DMS114 treated with DMSO at 0.1 percent for 48 hours (cell line): ENCODE data around the gene PCNT.

Experiments used
- DNase-seq: peaks from one replicate; lab custom pipeline; 2025; ENCODE audit not compliant: unreplicated experiment; lab: John Stamatoyannopoulos, UW

PCNT gene

DNA sequence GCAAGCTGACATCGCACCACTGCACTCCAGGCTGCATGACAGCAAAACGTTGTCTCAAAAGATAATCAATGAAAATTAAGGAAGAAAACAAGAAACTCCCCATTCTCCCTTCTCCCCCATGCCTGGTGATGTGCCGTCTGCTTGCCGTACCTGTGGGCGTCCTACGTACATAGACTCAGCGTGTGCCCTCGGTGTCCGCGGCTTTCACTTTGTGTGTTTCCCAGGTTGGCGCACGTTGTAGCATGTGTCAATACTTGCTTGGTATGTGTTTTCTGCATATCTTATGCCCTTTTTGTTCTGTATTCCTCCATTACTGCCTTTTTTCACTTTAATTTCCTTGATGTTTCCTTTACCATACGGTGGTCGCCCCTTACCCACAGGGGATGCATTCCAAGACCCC is 53.8 kb downstream of the PCNT start:
- no peak for DNase-seq

DNA sequence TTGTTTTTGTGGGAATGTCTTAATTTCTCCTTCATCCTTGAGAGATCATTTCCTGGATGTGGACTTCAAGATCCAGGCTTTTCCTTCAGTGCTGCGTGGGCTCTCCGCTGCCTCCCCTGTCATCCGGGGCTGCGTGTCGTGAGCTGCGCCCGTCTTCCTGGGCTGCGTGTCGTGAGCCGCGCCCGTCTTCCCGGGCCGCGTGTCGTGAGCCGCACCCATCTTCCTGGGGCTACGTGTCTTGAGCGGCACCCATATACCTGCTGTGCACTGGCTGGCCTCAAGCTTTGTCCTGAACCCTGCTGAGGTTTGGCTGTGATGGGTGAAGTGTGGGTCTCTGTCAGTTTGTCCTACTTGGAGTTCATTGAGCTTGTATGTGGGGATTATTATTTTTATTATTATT is 55.1 kb downstream of the PCNT start:
- DNase-seq = no peak

DNA sequence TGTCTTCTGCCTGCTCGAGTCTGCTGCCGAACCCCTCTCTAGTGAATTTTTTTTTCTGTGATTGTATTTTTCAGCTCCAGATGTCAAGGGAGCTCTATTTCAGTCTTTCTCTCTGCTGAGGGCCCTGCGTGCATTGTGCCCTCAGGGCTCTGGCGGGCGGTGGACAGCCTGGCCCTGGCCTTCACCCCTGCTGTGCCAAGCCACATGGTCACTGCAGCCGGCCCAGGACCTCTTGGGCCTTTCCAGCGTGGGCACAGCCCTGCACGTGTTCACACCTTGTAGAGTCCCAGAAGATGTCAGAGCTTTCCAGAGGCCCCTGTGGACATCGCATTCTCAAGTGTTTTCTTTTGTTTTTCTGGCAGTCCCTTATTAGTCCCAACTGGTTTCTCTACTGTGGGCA is 55.7 kb downstream of the PCNT start:
- DNase-seq = no peak

DNA sequence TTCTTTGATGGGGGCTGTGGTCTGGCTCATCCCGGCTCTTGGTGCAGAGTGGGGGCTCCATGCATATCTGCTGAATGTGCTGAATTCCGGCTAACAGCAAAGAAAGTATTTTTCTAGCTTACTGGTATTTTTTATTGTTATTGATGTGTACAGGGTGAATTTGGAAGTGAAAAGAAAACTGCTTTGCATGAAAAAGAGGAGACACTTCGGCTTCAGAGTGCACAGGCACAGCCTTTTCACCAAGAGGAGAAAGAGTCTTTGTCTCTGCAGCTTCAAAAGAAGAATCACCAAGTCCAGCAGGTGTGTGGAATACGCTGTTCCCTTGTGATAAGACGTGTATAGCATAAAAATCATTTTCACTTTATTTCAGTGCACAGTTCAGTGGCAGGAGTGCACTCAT is 57.6 kb downstream of the PCNT start:
- no peak for DNase-seq

DNA sequence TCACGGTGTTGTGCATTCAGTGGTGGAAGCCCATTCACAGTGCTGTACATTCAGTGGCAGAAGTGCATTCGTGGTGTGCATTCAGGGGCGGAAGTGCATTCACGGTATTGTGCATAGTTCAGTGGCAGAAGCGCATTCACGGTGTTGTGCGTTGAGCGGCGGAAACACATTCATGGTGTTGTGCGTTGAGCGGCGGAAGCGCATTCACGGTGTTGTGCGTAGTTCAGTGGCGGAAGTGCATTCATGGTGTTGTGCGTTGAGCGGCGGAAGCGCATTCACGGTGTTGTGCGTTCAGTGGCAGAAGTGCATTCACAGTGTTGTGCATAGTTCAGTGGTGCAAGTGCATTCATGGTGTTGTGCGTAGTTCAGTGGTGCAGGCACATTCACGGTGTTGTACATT is 60.6 kb downstream of the PCNT start:
- no peak for DNase-seq

DNA sequence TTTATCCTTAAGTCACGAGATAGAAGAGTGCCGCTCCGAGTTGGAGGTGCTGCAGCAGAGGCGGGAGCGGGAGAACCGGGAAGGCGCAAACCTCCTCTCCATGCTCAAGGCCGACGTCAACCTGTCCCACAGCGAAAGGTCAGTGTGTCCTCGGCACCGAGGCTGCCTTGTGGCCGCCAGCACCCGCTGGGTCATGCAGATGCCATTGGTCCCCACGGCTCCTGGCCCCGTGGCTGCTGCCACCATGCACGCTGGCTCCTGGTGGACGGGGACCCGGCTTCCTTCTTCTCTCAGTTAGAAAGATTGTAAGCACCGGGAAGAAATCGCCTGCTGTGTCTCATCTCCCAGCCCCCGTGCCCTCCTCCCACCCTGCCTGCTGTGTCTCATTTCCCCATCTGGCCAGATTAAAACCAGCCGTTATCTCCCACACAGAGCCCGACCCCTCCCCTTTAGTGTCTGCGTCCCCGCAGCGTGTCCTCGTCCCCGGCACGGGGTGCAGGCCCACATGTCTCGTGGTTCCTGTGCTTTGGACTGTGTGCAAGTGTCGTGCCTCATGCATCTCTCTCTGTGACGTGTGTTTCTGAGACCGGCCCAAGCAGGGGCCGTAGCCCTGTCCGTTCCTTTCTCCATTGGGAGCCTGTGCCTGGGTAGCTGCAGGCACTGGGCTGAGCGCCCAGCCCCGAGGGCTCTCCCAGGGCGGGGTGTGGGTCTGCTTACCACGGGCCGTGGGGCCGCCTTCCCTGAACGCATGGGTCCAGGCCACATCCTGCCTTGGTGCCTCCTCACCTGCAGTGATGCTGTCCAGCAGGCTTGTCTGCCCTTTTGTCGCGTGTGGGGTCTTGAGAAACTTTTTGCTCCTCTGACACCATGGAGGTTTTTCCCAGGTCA is 62.1 kb downstream of the PCNT start:
- DNase-seq = no peak

DNA sequence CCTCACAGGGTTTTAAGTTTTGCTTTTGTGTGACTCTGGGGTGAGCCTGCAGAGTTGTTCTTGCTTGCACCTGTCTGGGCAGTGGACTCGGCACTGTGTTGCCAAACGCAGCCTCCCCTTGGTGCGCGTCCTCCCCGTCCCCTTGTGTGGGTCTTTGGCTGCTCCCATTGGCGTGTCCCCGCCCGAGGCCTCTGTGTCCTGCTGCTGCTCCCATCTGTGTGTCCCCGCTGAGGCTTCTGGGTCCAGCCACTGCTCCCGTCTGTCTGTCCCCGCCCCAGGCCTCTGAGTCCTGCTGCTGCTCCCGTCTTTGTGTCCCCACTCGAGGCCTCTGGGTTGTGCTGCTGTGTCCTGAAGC is 62.8 kb downstream of the PCNT start:
- no peak for DNase-seq

DNA sequence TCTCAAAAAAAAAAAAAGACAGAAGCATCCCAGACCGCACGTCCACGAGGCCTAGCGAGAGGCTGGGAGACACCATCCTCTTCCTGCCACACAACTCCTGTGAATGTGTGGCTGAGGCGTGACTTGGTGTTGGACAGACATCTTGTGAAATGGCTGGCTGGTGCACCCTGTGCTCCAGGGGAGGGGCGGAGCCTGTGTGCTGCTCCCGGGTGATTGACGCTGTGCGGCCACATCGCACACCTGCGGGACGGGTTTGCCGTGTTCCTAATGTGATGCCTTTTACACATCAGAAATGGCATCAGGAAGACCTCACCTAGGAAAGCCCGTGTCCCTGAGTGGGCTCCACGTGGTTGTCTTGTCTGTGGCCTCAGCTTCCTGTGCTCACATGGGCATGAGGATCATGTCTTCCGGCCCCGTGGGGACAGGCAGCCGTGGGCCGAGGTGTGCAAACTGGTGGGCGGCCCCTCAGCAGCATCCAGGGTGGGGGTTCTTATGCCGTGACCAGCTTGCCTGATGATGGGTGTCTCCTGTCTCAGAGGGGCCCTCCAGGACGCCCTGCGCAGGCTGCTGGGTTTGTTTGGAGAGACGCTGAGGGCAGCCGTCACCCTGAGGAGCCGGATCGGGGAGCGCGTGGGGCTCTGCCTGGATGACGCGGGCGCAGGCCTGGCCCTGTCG is 64.4 kb downstream of the PCNT start:
- no peak for DNase-seq

DNA sequence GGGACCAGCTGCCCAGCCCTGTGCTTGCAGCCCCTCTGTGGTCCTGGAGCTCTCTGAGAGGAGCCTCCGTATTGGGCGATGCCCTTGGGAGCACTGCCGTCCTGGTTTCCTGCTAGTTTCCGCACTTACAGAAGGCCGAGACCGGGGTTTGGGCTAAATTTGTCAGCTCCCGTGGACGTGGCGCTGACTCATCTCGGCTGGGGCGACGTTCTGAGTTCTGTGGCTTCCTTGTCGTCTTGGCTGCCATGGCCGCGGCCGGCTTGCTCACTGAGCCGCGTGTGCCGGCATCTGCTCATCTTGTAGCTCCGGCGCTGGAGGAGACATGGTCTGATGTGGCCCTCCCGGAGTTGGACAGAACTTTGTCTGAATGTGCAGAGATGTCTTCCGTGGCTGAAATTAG is 64.9 kb downstream of the PCNT start:
- no peak for DNase-seq

DNA sequence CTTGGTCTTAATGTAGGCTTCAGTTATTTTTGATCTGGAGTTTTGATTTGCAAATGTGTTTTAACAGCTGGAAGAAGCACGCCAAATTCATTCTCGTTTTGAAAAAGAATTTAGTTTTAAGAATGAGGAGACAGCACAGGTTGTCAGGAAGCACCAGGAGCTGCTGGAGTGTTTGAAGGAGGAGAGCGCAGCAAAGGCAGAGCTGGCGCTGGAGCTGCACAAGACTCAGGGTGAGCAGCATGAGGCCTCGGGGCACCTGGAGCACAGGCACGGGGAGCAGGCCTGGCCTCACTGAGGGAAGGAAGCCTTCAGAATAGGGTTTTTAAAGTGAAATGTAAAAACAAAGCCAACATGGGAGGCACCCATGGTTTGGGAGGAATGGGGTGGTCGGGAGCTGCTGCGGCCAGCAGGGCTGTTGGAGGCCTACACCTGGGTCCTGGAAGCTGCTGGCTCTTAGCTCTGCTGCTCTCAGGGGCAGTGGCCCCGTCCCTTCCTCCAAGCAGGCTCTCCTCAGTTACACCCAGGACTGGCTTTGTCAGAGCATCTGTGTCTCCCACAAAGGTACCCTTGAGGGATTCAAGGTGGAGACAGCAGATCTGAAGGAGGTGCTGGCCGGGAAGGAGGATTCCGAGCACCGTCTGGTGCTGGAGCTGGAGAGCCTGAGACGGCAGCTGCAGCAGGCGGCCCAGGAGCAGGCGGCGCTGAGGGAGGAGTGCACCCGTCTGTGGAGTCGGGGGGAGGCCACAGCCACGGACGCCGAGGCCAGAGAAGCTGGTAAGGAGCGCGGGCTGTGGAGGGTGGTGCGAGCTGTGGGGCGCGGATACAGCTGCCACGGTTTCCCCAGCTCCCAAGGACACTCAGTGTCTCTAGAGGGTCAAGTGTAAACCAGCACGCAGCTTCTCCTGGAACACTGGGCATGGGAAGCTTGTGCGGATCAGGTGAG is 66.9 kb downstream of the PCNT start:
- DNase-seq = no peak

DNA sequence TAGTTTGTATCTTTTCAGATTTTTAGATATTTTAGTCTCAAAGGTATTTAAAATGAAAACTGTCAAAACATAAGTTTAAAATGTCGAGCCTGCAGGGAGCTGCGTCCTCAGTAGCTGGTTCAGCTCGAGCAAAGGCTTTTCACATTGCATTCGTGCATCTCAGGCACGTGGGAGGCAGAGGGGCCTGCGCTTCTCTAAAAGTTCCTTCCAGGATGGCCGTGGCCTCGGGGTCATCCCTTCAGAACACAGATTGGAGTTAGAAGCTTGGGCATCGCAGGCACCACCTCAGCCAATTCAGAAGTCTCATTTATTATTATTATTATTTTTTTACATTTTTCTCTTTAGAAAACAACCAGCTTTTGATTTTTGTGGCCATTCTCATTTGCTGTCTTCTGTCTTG is 67.8 kb downstream of the PCNT start:
- no peak for DNase-seq

DNA sequence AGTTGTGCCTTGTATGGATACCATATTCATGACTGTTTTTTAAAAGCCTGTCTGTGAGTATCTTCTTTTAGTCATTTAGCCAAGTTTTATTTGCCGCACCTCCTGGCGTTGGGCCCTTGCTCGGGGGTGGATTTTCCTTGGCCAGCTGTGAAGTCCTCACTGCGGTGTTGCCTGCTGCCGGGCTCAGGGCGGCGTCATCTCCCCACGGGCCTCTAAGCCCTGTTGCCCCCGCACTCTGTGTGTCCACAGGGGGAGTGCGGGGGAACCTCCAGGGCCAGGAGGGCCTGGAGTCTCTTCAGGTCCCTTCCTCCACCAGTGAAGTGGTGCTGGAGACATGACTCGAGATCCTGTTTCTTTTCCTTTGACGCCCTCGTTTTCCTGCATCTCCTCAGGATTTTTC is 69.0 kb downstream of the PCNT start:
- no peak for DNase-seq

DNA sequence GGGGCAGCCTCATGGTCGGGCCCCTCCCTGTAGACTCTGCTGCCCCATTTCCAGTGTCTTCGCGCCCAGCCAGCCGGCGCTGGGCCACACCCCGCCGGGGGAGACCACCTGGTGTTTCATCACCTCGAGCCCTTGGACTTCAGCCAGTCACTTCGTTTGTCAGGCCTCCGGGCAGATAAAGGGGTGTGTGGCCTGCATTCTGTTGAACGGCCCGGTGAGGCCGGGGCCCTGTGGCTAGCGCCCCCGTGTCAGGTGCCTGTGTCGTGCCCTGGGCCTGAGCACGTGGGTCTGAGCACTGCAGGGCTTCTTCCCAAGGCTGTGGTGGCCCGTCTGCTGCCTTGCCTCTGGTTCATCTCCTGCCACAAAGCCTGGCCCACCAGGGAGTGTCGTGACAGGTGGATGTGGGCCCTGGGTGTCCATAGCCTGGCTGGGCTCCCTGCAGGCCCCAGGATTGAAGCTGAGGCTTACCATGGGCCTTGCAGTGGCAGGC is 69.5 kb downstream of the PCNT start:
- no peak for DNase-seq

DNA sequence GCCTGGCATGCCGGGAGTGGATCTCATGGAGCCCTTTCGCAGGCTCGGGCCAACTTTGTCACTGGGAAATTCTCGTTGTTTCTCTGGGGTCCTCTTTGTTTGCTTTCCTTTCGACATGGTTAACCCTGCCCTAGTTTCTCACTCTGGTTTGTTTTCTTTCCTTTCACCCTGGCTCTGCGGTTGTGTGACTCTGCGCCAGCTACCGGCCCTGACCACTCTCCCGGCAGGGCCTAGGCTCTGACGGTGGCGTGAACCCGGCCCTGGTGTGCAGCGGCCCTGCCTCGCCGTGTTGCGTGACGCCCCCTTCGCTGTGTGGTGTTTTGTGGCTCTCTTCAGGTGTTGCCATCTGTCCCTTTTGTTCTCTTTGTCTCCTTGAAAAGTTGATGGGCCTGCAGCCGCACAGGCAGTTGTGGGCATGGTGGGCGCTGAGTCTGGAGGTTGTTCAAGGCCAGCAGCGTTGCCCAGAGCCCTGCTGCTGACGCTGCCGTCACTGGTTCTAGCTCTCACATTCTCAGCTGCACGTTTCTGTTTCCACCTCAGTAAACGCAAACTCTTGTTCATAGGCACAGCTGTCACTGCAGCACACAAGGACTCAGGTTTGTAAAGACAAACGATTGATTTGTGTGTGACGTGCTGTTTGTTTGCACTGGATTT is 70.1 kb downstream of the PCNT start:
- DNase-seq = no peak

DNA sequence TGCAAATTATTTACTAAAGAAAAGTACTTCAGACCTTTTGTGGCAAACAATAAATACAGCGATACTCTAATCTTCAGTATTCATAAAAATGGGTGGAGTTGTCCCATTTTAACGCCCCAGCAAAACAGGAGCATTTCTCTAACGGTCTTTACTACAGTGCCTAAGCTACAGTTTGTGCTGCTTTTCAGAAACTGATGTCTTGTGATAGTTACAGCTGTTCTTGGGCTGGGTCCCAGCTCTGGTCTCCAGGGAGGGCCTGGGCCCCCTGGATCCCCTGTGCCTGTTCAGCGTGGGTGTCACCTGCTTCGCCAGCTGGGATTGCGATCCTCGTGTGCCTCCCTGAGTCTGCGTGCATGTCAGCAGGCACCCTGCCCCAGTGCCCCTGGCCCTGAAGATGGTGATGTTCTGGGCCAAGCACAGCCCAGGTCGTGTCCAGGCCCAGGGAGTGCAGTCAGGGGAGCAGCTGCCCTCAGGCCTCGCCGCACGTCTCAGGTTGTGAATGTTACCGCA is 70.7 kb downstream of the PCNT start:
- DNase-seq = no peak

DNA sequence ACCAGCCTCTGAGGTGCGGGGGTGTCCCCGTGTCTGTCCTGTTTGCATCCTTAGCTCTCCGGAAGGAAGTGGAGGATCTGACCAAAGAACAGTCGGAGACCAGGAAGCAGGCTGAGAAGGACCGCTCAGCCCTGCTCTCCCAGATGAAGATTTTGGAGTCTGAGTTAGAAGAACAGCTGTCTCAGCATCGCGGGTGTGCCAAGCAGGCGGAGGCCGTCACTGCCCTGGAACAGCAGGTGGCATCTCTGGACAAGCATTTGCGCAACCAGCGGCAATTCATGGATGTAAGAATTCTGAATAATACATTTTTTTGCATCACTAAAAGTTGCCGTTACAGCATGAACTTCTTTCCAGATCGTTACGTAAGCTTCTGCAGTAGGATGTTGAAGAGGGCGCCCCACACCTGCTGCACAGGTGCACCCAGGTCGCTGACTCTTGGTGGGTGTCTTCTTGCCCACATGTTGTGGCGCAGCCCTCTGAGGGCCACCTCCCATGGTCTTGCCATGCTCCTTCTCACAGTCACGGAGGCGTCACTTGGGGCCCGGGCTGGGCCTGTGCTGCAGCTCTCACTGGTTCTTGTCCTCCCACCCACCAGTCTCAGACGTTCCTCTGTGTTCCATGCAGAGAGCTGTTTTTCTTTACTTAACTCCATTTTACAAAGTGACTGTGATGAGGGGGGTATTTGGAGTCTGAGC is 73.4 kb downstream of the PCNT start:
- DNase-seq = no peak

DNA sequence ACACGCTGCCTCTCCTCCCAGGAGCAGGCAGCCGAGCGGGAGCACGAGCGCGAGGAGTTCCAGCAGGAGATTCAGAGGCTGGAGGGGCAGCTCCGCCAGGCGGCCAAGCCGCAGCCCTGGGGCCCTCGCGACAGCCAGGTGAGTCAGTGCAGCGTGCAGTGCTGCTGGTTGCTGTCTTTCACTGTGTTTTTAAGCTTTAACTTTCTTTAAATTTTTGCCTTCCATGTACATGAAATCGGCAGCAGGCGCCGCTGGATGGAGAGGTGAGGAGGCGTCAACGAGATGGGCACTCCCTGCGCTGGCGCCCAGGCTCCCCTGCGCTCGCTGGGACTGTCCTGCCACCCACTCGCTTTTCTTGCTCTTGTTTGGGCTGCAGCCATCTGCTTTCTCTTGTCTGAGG is 74.0 kb downstream of the PCNT start:
- no peak for DNase-seq

DNA sequence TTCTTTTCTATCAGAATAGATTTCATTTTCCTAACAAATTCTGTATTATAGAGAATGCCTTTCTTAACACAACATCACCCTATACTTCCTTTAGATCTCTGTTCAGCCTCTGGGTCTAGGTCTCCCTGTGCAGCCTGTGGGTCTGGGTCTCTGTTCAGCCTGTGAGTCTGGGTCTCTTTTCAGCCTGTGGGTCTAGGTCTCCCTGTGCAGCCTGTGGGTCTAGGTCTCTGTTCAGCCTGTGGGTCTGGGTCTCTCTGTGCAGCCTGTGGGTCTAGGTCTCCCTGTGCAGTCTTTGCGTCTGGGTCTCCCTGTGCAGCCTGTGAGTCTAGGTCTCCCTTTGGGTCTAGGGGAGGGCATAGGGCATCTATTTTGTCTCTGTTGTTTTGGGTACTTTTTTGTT is 75.2 kb downstream of the PCNT start:
- DNase-seq = no peak

DNA sequence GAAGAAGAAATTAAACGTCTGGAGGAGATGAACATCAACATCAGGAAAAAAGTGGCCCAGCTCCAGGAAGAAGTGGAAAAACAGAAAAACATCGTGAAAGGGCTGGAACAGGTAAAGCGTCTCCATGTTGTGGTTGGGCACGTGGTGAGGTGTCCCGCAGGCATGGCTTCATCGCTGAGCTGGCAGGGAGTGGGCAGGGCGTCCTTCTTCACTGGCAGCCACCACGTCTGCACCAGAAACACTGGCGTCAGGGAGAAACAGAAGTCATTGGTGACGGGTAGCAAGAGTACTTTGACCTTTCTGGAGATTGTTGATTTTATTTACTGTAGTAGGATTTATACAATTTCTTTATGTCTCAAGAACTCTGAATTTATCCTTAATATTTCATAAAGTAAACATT is 75.7 kb downstream of the PCNT start:
- no peak for DNase-seq
